Cardiac fibroblast (primary cell): ENCODE data around the gene INKA2.

ENCODE experiments used
- DNase-seq, 2 donors: peaks; one replicate each; pipeline versions ENCODE4 v3.0.0 to v3.0.0-alpha.2; 2010; ENCODE audit warnings: low read depth in 2 of 2
- H3K4me3 ChIP-seq, 2 donors: replicated peaks in 1 of 2; 1 replicate in 1 of 2; 2 replicates in 1 of 2; pipeline ENCODE4 v1.5.1; 2011; ENCODE audit warnings: low read depth in 2 of 2, low read length in 2 of 2, mild to moderate bottlenecking in 2 of 2, moderate library complexity in 1 of 2
- TF ChIP-seq, protein P1 (sequence below): IDR thresholded peaks from one replicate; pipeline ENCODE4 v1.5.1; 2011; ENCODE audit warnings: low read depth, mild to moderate bottlenecking, low read length, inconsistent platforms

The INKA2 gene

DNA sequence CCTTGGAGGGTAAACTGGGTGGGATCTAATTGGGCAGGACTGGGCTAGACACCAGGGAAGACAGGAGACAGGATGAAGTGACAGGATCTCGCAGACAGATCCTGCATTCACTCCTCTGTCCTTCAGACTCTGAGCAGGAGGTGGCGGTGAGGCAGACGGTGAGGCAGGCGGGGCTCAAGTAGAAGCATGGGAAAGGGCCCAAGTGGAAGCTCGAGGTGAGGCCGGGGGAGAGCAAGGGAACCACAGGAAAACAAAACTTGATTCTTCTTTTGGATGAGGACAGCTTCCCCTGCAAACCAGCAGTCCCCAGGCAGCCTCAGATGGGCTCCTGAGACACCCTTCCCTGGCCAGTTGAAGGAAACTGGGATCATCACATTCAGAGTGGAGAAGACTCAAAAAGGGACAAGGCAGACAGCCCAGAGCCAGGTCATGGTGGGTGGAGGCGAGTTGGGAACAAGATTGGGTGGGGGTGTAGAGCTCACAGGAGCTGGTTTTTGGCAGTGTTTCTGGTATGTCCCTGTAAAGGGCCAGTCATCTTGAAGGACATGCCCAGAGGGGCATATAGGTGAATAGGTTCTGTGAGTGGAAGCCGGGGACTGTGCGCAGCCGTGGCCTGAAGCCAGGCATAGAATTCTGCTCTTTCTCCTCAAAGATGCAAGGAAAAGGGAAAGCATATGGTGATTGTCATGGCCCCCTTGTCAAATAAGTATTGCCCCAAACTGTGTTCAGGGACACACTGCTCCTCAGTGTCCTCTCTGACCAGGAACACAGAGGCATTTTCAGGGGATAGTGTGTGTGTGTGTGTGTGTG, 18.0 kb downstream of the INKA2 start:
- peak in 1 of 2 donors; percentile 42 for DNase-seq
- H3K4me3 ChIP-seq: no peak overlapping the region
- TF ChIP-seq, protein P1, sequence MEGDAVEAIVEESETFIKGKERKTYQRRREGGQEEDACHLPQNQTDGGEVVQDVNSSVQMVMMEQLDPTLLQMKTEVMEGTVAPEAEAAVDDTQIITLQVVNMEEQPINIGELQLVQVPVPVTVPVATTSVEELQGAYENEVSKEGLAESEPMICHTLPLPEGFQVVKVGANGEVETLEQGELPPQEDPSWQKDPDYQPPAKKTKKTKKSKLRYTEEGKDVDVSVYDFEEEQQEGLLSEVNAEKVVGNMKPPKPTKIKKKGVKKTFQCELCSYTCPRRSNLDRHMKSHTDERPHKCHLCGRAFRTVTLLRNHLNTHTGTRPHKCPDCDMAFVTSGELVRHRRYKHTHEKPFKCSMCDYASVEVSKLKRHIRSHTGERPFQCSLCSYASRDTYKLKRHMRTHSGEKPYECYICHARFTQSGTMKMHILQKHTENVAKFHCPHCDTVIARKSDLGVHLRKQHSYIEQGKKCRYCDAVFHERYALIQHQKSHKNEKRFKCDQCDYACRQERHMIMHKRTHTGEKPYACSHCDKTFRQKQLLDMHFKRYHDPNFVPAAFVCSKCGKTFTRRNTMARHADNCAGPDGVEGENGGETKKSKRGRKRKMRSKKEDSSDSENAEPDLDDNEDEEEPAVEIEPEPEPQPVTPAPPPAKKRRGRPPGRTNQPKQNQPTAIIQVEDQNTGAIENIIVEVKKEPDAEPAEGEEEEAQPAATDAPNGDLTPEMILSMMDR: no peak

DNA sequence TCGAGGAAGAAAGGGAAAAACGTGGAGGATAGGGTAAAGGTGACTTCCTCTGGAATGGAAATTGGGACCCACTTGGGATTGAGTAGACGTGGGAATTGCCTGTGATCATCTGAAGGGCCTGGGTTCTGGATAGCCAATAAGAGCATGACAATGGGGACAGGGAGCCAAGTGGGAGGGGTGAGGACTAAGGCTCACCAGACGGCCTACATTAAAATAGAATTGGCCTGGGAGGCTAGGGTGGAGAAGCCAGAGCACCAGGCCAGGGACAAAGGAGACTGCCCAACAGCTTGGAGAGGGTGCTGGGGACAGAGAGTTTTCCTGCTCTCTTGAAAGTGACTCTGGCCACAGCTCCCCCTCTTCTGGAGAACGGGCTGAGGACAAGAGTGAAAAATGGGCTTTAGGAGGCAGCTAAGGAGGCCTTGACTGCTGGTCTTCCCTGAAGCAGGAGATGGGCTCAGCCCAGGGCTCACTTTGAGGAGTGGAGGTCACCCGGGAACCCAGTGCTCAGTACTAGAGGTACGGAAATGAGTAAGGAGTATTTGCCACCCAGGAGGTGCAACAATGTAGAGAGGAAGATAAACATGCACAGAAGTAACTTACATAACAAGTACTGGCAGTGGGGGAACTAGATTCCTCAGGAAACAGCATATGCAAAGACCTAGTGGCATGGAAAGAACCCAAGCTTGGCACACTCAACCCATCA, 18.8 kb downstream of the INKA2 start:
- DNase-seq: peak; percentile 29 to 54

DNA sequence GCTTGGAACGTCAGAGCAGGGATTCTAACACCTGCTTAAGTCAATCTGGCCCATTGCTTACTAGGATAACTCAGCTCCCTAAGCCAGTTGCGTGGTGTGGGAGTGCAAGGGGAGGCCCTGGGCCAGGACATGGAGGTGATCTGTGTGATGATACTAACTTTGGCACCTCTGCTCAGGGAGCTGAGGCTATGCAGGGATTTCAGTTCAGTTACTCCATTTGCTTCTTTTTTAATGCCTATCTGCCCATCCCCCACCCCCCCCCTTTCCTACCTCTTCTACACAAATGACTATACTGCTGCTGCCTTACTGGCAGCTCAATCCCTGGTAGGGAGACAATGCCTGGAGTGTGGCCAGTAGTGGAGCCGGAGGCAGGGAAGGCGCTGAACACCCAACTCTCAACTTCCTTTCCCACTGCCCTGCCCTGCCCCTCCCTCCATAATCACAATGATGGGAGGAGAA, 19.5 kb downstream of the INKA2 start:
- no peak overlapping the region for H3K4me3 ChIP-seq
- peak; percentile 68 to 71 for DNase-seq
- TF ChIP-seq, protein P1: no peak

More for the DNA sequence above, 18.8 kb downstream of the INKA2 start:
- H3K4me3 ChIP-seq: no peak overlapping the region
- TF ChIP-seq, protein P1: no peak

DNA sequence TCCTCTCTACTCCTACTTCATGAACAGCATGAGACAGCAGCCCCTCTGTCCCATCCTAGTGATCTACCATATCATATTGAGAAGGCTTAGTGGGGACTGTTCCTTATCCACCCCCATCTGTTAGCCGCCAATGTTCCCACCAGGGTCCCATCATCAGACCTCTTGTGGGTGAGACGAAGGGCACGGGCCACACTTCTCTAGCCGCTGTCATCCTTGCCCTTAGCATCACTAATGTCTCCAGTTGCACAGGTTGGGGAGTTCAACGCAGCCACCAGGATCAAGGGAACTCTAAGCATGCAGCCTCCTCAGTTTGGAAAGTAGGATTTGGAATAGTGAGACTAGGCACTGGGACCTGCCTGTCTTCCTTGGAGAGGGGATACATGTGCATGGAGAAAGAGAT, 20.1 kb downstream of the INKA2 start:
- TF ChIP-seq, protein P1: no peak
- no peak for DNase-seq
- H3K4me3 ChIP-seq: no peak overlapping the region

DNA sequence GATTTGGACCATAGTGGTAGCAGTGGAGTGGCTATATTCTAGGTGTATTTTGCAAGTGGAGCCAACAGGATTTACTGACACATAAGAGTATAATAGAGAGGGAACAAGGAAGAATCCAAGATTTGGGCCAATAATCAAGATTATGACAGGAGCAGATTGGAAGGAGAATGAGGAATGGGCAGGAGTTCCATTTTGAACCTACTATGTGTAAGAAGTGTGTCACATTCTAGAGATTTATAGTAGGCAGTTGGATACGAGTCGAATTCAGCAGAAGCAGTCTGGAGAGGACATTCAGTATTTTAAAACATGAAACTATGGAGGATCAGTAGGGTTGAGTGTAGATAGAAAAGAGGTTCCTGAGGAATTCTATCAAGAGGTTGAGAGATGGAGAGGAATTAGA, 21.7 kb downstream of the INKA2 start:
- DNase-seq: no peak
- TF ChIP-seq, protein P1: no peak
- no peak overlapping the region for H3K4me3 ChIP-seq

DNA sequence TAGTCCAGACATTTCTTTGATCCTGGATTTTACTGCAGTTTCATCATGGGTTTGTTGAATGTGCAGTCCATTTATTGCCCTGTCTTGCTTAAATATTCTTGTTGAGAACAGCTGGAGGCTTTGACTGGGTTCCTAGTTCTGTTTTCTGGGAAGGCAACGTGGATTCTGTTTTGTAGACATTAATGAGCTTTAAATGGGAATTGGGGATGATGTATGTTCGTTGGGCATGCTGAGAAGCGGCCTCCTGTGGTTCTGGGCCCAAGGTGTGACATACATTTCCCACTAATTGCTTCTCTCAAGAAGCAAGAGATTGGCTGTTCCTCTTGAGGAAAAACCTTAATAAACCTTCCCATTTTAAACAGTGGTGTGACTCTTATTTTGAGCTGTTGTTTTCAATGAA, 22.9 kb downstream of the INKA2 start:
- TF ChIP-seq, protein P1: no peak
- no peak for DNase-seq
- H3K4me3 ChIP-seq: no peak overlapping the region
